Activated T-helper 17 cell treated with anti-CD3 and anti-CD28 coated beads, Interleukin-2, amount 50 U/mL, for 72 hours (primary cell): Measurements from ENCODE around the gene MROH2A. TPM values are rescaled to one million over a fixed set of nuclear protein-coding genes. Genes with fewer than 3 reads are reported as not detected.

Experiments
- ATAC-seq: fragments of 150-1000 bp; cut with Tn5 transposase; replicated peaks from 2 replicates; pipeline ENCODE4 v1.10.0; 2021; ENCODE audit warnings: mild to moderate bottlenecking, moderate library complexity
- H3K27ac Mint-ChIP-seq: one replicate; pipeline ENCODE4 v1.8.0; 2022; ENCODE audit warnings: mixed read lengths
- H3K27me3 Mint-ChIP-seq: one replicate; pipeline ENCODE4 v1.8.0; 2022; ENCODE audit warnings: mixed read lengths
- H3K36me3 Mint-ChIP-seq: one replicate; pipeline ENCODE4 v1.8.0; 2022; ENCODE audit warnings: low read depth, mild to moderate bottlenecking, mixed read lengths
- H3K4me1 Mint-ChIP-seq: one replicate; pipeline ENCODE4 v1.8.0; 2022; ENCODE audit warnings: mixed read lengths
- H3K4me3 Mint-ChIP-seq: one replicate; pipeline ENCODE4 v1.8.0; 2022; ENCODE audit warnings: mild to moderate bottlenecking, mixed read lengths
- H3K9me3 Mint-ChIP-seq: one replicate; pipeline ENCODE4 v1.8.0; 2022; ENCODE audit warnings: mixed read lengths
- total RNA-seq, 2 donors: library from RNA; stranded (reverse); gene quantifications; one replicate each; pipeline ENCODE4 v1.2.3, GENCODE V29; 2022

MROH2A gene
- total RNA-seq, 2 donors from 2014 or later: not detected

DNA sequence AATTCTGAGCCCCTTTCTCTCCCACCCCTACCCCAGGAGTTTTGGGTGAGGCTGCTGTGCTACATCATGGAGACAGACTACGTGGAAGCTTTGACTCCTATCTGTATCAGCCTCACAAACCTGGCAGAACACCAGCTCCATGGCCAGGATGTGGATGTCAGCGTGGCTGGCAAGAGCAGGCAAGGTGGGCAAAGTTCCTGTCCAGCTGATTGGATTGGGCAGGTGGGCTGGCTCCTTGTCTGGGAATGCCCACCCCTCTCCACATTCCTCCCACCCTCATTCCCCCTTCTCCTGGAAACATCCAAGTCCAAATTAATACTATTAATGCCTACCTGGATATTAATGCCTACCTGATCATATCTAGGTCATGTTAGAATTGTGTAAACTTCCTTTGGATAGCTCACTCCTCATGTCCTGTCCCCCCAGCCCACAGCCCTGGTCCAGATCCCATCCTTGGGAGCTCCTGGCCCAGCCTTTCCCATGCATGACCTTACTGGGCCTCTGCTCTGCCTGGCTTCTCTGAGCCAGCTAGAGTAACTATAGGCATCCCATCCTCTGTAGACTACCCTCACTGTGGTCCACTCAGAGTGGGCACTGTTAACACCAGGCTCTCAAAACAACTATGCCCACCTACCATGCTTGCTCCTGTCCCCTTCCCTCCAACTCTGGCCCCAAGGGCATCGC, 24.1 kb downstream of the MROH2A start:
- no peaks in the 10 kb centered on the region for H3K9me3 Mint-ChIP-seq
- H3K27me3 Mint-ChIP-seq: peaks cover 20% of the 10 kb centered on the region
- H3K36me3 Mint-ChIP-seq: no peaks in the 10 kb centered on the region
- no peaks in the 10 kb centered on the region for H3K4me1 Mint-ChIP-seq
- H3K4me3 Mint-ChIP-seq: no peak overlapping the region
- H3K27ac Mint-ChIP-seq: no peak overlapping the region
- no peak for ATAC-seq

DNA sequence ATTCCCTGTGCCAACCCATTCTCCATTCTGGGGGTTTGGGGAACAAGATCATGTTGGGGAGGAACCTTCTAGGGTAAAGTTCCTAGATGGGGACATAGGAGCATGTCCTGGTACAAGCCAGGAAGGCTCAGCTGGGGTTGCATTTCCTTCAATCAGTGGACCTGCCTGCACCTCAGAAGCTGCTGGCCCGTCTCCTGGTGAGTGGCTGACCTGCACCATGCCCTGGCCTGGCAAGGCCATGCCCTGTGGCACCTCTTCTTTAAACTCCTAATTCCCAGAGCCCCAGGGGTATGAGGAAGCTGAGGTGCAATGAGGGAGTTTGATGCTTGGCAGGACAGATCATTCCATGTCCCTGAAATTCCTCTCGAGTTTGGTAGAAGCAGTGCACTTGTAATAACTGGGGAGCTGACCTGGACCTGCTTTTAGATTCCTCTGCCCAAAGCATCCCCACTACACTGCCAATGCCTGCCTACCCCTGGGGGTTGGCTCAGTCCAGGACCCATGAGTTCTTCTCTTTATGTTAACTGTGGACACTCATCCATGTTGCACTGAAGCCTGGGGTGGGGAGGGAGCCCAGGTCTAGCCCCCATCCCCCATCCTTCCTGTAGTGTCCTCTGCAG, 25.3 kb downstream of the MROH2A start:
- Mint-ChIP-seq H3K4me3 (no peak overlapping the region), H3K27ac (no peak overlapping the region), H3K9me3 (no peaks in the 10 kb centered on the region), H3K36me3 (no peaks in the 10 kb centered on the region), H3K4me1 (no peaks in the 10 kb centered on the region), H3K27me3 (peaks cover 13% of the 10 kb centered on the region)
- no peak for ATAC-seq

DNA sequence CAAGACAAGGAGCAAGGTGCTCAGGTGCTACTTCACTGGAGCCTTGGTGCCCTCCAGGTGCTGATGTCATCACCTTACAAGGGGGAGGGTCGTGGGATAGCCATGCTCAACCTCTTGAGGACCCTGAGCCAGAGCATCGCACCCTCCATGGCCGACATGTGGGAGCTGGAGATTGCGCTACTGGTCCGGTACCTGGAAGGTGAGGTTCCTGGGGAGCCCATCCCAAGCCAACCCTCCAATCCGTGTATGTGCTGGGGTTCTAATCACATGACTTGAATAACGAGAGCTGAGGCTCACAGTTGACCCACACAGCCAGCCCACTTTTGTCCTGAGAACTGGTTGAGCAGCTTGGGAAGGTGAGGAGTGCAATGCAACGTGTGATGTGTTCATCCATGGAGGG, 25.9 kb downstream of the MROH2A start:
- Mint-ChIP-seq H3K4me3 (no peak overlapping the region), H3K36me3 (no peaks in the 10 kb centered on the region), H3K27me3 (peaks cover 11% of the 10 kb centered on the region), H3K4me1 (no peaks in the 10 kb centered on the region), H3K9me3 (no peaks in the 10 kb centered on the region), H3K27ac (no peak overlapping the region)
- no peak for ATAC-seq

DNA sequence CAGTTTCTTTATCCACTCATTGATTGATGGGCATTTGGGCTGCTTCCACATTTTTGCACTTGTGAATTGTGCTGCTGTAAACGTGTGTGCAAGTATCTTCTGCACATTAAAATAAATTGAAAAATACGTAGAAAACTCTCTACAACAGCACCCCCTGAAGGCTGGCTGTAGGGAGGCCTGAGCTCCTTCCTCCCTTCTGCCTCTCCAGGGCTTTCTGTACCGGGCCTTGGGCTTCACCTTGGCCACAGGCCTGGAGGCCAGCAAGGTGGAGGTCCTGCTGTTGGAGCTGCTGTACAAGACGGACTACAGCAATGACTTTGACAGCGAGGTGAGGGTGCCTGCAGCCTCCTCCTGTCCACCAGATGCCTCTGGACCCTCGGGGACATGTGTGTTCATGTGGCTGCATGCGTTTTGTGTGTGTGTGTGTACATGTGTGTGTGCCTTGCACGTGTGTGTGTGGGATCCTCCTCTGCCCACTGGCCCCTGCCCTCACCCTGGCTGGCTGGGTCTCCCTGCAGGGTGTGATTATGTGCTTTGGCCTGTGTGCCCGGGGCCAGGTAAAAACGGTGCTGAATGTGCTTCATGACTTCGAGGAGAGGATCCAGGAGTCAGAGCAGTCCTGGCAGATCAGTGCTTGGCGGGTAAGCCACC, 29.2 kb downstream of the MROH2A start:
- Mint-ChIP-seq H3K27ac (no peak overlapping the region), H3K9me3 (no peaks in the 10 kb centered on the region), H3K36me3 (no peaks in the 10 kb centered on the region), H3K4me1 (no peaks in the 10 kb centered on the region), H3K27me3 (peaks cover 21% of the 10 kb centered on the region), H3K4me3 (no peak overlapping the region)
- no peak for ATAC-seq

DNA sequence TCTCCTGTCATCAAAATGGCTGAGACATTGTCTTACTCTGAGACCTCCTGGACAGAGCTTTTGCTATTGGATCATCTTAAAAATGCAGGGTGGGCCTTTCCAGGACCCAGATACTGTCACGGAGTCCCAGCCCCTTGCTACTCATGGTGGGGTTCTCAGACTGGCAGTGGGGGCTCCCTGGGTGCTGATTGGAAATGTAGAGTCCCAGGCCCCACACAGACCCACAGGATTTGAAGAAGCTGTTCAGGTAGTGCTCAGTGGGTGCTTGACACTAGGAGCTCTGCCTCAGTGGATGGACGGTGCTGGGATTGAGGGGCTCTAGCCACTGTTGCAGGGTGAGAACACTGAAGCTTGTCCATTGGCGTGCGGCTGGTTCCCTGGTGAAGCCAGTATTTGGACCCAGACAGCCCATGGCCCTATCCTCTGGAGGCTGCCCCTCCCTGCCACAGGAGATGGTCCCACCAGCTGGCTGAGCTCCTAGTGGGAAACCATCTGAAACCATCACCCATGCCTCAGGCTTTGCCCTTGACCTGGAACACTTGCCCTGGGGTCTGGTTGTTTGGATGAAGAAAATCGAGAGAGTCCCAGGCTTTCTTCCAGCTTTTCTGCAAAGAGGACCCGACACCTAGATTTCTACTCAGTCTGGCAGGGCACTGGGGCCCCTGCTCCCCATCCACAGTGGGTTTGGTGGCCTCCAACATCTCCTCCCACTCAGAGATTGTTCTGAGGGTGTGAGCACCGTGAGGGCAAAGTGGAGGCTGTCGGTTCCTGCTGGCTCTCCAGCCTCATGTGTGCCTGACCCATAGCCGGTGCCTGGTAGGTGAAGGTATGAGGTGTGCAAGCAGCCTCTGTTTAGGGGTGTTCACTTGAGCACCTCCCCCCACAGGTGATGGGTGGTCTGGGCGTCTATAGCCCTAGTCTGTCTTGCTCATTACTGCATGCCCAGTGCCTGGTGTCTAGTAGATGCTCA, 30.1 kb downstream of the MROH2A start:
- Mint-ChIP-seq H3K36me3 (no peaks in the 10 kb centered on the region), H3K9me3 (no peaks in the 10 kb centered on the region), H3K4me3 (no peak overlapping the region), H3K27me3 (peaks cover 17% of the 10 kb centered on the region), H3K4me1 (no peaks in the 10 kb centered on the region), H3K27ac (no peak overlapping the region)
- no peak for ATAC-seq

DNA sequence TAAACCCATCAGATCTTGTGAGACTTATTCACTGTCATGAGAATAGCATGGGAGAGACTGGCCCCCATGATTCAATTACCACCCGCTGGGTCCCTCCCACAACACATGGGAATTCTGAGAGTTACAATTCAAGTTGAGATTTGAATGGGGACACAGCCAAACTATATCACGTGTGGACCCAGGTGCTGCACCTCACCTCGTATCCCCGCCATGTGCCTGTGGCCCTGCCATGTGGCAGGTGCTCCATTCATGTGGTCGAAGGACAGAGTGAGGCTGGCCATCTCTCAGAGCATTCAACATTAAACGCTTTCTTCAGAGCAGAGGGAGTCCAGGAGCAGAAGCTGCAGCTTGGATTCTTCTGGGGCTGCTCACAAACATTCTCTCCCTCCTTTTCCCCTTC, 32.3 kb downstream of the MROH2A start:
- H3K4me3 Mint-ChIP-seq: no peak overlapping the region
- H3K27me3 Mint-ChIP-seq: peaks cover 13% of the 10 kb centered on the region
- no peaks in the 10 kb centered on the region for H3K9me3 Mint-ChIP-seq
- no peaks in the 10 kb centered on the region for H3K36me3 Mint-ChIP-seq
- H3K27ac Mint-ChIP-seq: no peak overlapping the region
- no peak for ATAC-seq
- no peaks in the 10 kb centered on the region for H3K4me1 Mint-ChIP-seq

DNA sequence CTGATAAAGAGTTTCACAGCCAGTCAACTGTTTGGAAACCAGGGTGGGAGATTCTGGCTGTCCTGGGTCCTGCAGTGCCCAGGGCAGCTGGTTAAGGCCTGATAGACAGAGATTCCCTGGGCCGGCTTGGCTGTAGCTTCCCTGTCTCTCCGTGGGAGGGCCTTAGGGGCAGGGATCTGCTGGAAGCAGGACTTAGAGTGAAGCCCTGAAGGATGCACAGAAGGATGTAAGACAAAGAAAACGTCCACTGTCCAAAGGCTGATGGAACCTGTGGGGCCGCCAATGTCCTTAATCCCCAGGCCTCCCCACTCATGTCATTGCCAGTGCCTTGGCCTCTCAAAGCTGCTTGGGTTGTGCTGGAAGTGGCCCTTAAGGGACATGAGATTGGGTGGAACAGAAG, 33.0 kb downstream of the MROH2A start:
- no peaks in the 10 kb centered on the region for H3K9me3 Mint-ChIP-seq
- peaks cover 13% of the 10 kb centered on the region for H3K27me3 Mint-ChIP-seq
- no peaks in the 10 kb centered on the region for H3K4me1 Mint-ChIP-seq
- H3K36me3 Mint-ChIP-seq: no peaks in the 10 kb centered on the region
- no peak for ATAC-seq
- H3K27ac Mint-ChIP-seq: no peak overlapping the region
- no peak overlapping the region for H3K4me3 Mint-ChIP-seq

DNA sequence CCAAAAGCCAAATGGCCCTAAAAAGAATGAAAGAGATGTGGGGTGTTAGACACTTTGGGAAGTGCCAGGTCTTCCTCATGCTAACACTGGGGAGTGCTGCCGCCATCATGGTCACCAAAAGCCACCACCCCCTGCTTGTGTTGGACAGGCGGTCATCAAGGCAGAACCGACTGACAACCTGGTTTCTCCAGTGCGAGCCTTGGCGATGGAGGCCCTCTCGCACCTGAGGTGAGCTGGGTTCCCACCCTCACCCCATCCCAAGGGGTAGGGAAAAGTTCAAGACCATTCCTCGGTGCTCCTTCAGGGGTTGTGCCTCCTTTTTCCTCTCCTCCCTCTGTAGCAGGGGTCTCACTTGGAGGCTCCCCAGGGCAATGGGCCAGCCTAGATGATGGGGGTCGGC, 33.6 kb downstream of the MROH2A start:
- Mint-ChIP-seq H3K36me3 (no peaks in the 10 kb centered on the region), H3K27ac (no peak overlapping the region), H3K9me3 (no peaks in the 10 kb centered on the region), H3K4me1 (no peaks in the 10 kb centered on the region), H3K4me3 (no peak overlapping the region), H3K27me3 (peaks cover 13% of the 10 kb centered on the region)
- no peak for ATAC-seq

DNA sequence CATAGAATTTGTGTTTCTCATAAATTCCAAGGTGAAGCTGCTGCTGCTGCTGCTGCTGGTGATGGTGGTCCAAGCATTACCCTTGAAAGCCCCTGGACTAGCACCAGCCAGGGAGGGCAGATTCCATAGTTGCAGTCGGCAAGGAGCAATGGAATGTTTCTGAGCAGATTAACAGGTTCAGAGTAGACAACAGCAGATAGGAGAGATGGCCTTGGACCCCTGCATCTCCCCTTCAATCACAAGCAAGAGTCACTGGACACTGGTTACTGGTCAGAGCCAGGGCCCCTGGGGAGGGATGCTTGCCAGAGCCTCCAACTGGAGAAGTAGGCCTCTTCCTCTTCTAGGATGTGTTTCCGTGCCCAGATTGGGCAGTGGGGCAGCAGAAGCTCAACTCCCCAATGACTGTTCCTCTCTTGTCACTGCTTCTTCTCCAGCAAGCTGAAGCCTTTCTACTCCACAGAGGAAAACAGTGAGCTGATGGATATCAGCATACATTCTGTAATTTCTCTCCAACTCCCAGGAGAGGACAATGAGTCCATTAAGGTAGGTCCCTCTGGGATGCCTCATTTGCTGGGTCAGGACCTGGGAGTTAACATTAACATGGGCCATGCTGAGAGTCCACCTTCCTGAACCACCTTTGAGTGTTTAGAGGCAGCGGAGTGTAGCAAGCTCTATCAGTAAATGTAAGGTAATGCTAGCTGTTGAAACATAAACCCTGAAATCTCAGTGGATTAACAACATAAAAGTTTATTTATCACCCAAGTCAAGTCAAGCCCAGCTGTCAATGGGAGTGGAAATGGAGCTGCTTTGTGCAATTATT, 35.3 kb downstream of the MROH2A start:
- peaks cover 16% of the 10 kb centered on the region for H3K27me3 Mint-ChIP-seq
- H3K4me3 Mint-ChIP-seq: no peak overlapping the region
- H3K27ac Mint-ChIP-seq: no peak overlapping the region
- H3K9me3 Mint-ChIP-seq: no peaks in the 10 kb centered on the region
- H3K4me1 Mint-ChIP-seq: no peaks in the 10 kb centered on the region
- H3K36me3 Mint-ChIP-seq: no peaks in the 10 kb centered on the region
- no peak for ATAC-seq

DNA sequence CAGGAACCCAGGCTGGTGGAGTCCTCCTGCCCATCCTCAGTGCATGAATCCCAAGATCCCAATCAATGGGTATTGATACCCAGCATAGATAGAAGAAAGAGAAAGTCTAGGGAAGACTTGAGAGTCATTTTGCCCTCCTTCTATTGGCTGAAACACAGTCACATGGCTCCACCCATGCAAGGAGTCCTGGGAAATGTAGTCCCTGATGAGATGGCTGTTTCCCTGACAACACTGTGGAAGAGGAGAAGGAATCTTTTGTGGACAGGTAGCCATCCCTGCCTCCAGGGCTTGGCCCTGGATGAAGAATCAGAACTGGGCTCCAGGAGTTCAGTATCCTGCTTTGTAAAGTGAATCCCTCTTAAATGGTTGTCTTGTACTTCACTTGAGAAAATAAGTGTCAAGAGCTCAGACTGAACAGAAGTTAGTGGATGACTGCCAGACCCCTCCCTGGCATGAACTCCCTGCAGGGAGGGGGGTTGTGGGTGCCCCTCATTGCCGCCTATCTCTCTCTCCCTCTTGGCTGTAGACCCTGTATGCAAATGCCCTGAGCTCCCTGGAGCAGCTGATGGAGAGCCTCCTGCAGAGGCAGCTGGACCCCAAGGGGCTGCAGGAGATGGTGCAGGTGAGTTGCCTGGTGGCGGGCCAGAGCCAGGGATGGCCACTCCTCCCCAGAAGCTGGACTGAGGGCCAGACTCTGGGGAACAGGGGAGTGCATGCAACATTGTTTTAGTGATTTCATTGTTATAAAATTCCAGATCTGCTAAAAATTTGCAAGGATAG, 36.1 kb downstream of the MROH2A start:
- H3K27ac Mint-ChIP-seq: no peak overlapping the region
- no peaks in the 10 kb centered on the region for H3K4me1 Mint-ChIP-seq
- H3K27me3 Mint-ChIP-seq: peaks cover 16% of the 10 kb centered on the region
- H3K9me3 Mint-ChIP-seq: no peaks in the 10 kb centered on the region
- H3K36me3 Mint-ChIP-seq: no peaks in the 10 kb centered on the region
- ATAC-seq: no peak
- H3K4me3 Mint-ChIP-seq: no peak overlapping the region

DNA sequence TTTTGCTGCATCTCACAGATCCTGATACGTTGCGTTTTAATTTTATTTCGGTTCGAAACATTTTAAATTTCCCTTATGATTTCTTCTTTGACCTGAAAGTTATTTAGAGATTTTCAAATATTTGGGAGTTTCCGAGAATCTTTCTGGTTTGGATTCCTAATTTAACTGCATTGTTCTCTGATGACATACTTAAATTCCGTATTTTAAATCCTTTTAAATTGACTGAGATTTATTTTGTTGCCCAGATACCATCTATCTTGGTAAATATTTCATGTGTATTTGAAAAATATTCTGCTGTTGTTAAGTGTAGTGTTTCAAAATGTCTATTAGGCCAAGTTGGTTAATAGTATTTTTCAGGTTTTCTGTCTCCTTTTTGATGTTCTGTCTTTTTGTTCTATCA, 37.7 kb downstream of the MROH2A start:
- no peaks in the 10 kb centered on the region for H3K4me1 Mint-ChIP-seq
- H3K4me3 Mint-ChIP-seq: no peak overlapping the region
- H3K36me3 Mint-ChIP-seq: no peaks in the 10 kb centered on the region
- H3K9me3 Mint-ChIP-seq: no peaks in the 10 kb centered on the region
- peaks cover 14% of the 10 kb centered on the region for H3K27me3 Mint-ChIP-seq
- ATAC-seq: no peak
- no peak overlapping the region for H3K27ac Mint-ChIP-seq

DNA sequence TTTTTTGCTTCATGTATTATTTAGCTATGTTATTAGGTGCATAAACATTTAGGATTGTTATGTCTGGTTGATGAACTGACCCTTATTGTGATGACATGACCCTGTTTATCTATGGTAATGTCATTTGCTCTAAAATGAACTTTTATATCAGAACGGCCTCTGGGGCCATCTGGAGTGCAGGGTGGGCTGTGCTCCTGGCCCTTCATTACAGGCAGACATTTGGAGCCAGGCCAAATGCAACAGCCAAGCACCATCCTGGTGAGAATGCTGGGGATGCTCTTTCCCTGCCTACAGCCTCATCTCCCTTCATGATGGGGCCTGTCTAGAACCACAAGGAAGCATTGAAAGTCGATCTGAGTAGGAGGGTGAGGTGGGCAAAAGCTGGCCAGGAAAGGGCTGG, 38.2 kb downstream of the MROH2A start:
- Mint-ChIP-seq H3K36me3 (no peaks in the 10 kb centered on the region), H3K4me3 (no peak overlapping the region), H3K9me3 (no peaks in the 10 kb centered on the region), H3K27ac (no peak overlapping the region), H3K27me3 (peaks cover 12% of the 10 kb centered on the region), H3K4me1 (no peaks in the 10 kb centered on the region)
- ATAC-seq: no peak

DNA sequence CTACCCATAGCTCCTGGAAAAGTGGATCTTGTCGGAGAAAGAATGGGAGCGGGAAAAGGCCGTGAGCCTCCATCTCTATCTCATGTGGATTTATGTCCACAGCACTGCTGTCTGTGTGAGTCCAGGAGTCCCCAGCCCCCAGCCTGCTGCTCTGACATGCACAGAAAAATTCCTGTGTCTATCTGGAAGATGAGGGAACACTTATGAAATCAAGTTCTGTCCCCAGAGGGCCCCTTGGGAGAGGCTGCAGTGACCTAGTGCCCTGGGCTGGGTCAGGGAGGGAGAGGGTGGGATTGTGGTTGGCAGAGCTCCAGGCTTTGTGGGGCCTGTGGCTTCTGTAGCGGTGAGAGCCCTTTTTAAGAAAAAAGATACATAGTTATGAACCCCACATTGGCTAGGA, 38.6 kb downstream of the MROH2A start:
- H3K27ac Mint-ChIP-seq: no peak overlapping the region
- no peaks in the 10 kb centered on the region for H3K4me1 Mint-ChIP-seq
- no peak for ATAC-seq
- H3K36me3 Mint-ChIP-seq: no peaks in the 10 kb centered on the region
- no peaks in the 10 kb centered on the region for H3K9me3 Mint-ChIP-seq
- H3K4me3 Mint-ChIP-seq: no peak overlapping the region
- peaks cover 12% of the 10 kb centered on the region for H3K27me3 Mint-ChIP-seq
